GM12891 (cell line): ENCODE measurements around the gene ZNF618.

ENCODE experiments used
- POLR2A ChIP-seq: IDR thresholded peaks from 2 replicates; pipeline ENCODE4 v1.6.1; 2011; ENCODE audit warnings: low read depth, low read length, control low read depth
- POLR2AphosphoS5 ChIP-seq: IDR thresholded peaks from 2 replicates; pipeline ENCODE4 v1.6.1; 2011; ENCODE audit warnings: low read depth, low read length, control low read depth

DNA sequence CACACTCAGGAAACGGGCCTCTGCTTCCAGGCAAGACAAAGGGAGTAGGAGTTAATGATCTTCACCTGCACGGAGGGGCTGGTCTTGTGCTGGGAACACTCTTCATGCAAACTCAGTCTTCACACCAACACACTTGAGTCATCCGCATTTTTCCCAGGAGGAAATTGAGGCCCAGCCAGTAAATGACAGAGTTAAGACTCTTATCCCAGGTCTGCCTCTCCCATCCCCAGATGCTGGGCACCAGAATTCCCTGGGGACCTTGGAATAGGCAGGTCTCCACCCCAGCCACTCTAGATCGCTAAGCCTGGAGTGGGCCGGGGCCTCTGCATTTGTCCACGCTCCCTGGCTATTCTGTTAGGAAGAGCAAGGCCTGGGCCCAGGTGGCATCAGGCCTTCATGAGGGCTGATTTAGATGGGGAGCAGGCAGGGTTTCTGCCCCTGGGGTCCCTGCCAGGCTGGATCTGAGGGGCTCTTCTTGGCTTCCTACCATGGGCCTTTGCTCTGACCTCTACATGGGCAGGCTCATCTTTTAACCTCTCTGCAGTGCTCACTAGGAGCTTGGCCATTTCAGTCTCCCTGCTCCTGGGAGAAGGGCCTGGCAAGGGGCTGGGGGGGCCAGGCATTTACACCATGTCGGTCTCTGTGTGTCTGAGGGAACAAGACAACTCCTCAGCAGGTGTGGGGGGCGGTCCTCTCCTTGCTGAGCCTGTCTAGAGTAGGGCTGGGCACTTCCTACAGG lies 124.7 kb downstream of the ZNF618 start:
- TF ChIP-seq POLR2A (no peak), POLR2AphosphoS5 (no peak)
